Natural killer cell (primary cell): ENCODE results near the gene FATE1. TPM values are rescaled to one million over a fixed set of nuclear protein-coding genes. Genes with fewer than 3 reads are reported as not detected.

Experiments
- ATAC-seq, 3 donors: fragments of 150-1000 bp in 2 of 3; fragments of 200-7000 bp in 1 of 3; cut with Tn5 transposase; 1 replicate in 1 of 3; 2 replicates in 2 of 3; pipeline ENCODE4 v1.10.0; 2021; ENCODE audit warnings: mild to moderate bottlenecking in 2 of 3, moderate library complexity in 2 of 3
- DNase-seq, 2 donors: peaks; one replicate each; pipeline versions ENCODE4 v3.0.0 to v3.0.0-alpha.2; 2013 to 2021; ENCODE audit warnings: mixed read lengths in 1 of 2
- H3K27ac ChIP-seq: one replicate; pipeline ENCODE4 v1.5.1; 2013; ENCODE audit warnings: mild to moderate bottlenecking, low read length
- H3K27me3 ChIP-seq: one replicate; pipeline ENCODE4 v1.6.1; 2013; ENCODE audit warnings: low read length; ENCODE audit not compliant: control insufficient read depth, insufficient read depth
- H3K36me3 ChIP-seq: one replicate; pipeline ENCODE4 v1.6.1; 2013; ENCODE audit warnings: low read length; ENCODE audit not compliant: control insufficient read depth, insufficient read depth
- H3K4me1 ChIP-seq: one replicate; pipeline ENCODE4 v1.6.1; 2013; ENCODE audit warnings: low read length; ENCODE audit not compliant: control insufficient read depth, insufficient read depth
- H3K4me3 ChIP-seq: one replicate; pipeline ENCODE4 v1.5.1; 2013; ENCODE audit warnings: low read length
- H3K9me3 ChIP-seq: one replicate; pipeline ENCODE4 v1.6.1; 2013; ENCODE audit warnings: low read length; ENCODE audit not compliant: control insufficient read depth, insufficient read depth
- H3K27ac Mint-ChIP-seq, 2 donors: one replicate each; pipeline ENCODE4 v1.8.0; 2022; ENCODE audit warnings: mild to moderate bottlenecking in 2 of 2, mixed read lengths in 2 of 2, moderate library complexity in 1 of 2
- H3K27me3 Mint-ChIP-seq, 2 donors: one replicate each; pipeline ENCODE4 v1.8.0; 2022; ENCODE audit warnings: low read depth in 2 of 2, mixed read lengths in 2 of 2
- H3K36me3 Mint-ChIP-seq: one replicate; pipeline ENCODE4 v1.8.0; 2022; ENCODE audit warnings: mixed read lengths
- H3K4me1 Mint-ChIP-seq, 2 donors: one replicate each; pipeline ENCODE4 v1.8.0; 2022; ENCODE audit warnings: mixed read lengths in 2 of 2
- H3K4me3 Mint-ChIP-seq: one replicate; pipeline ENCODE4 v1.8.0; 2022; ENCODE audit warnings: mild to moderate bottlenecking, moderate library complexity, mixed read lengths
- H3K9me3 Mint-ChIP-seq, 2 donors: one replicate each; pipeline ENCODE4 v1.8.0; 2022; ENCODE audit warnings: mixed read lengths in 2 of 2
- CTCF ChIP-seq: fragments of 200-600 bp; IDR thresholded peaks from one replicate; pipeline ENCODE4 v1.8.0; 2022; ENCODE audit warnings: antibody characterized with exemption
- WGBS: methylation state at CpG from one replicate; pipeline ENCODE4 v1.1.7; 2013; ENCODE audit warnings: missing lambda C conversion rate; ENCODE audit not compliant: insufficient coverage; 5-methylcytosine and 5-hydroxymethylcytosine counted together
- intact Hi-C: fragments of 100-400 bp; cut with micrococcal nuclease; formaldehyde crosslinking; loops from one replicate; pipeline ENCODE4 v1.14.2; 2022
- total RNA-seq, 4 donors: library from RNA; stranded (reverse); fragments of 120-200 nt in 1 of 4; gene quantifications; one replicate each; pipeline versions ENCODE4 v1.2.3 to v1.2.4, GENCODE V29; 2013 to 2022

The FATE1 gene
- total RNA-seq, 3 donors from 2014 or later (not counting 1 experiment from before 2014, with no cell fraction given), result not detected

- no peaks in the 10 kb centered on the region for H3K36me3 Mint-ChIP-seq
- H3K27me3 ChIP-seq, result no peaks in the 10 kb centered on the region
- no peaks in the 10 kb centered on the region for H3K4me1 Mint-ChIP-seq
- H3K27ac ChIP-seq, result no peak overlapping the region
- DNase-seq (no peak), ATAC-seq (no peak)
- no peak overlapping the region for H3K27ac Mint-ChIP-seq
- H3K4me3 ChIP-seq, result no peak overlapping the region
- no peaks in the 10 kb centered on the region for H3K4me1 ChIP-seq
- no peak overlapping the region for H3K4me3 Mint-ChIP-seq
- no peaks in the 10 kb centered on the region for H3K9me3 ChIP-seq
- WGBS, result 95% methylated on average over 2 of the region's 4 CpGs
- H3K36me3 ChIP-seq, result no peaks in the 10 kb centered on the region
- H3K27me3 Mint-ChIP-seq, result peaks cover 6 to 21% of the 10 kb centered on the region in 2 donors
- no peaks in the 10 kb centered on the region for H3K9me3 Mint-ChIP-seq
- intact Hi-C loops, result no loop called here
- TF ChIP-seq CTCF, result no peak
Observed at GRCh38 chrX:151729056-151729725, 13.4 kb downstream of the FATE1 start.

GRCh38 chrX:151734446-151734845, 18.6 kb downstream of the FATE1 start, which contains the start of gene CNGA2:
Gene CNGA2, plus strand, starts transcription at chrX:151734746. Its CDS starts 3,738 bp downstream, at chrX:151738484.
- H3K36me3 Mint-ChIP-seq, result no peaks in the 10 kb centered on the region
- peaks cover 3 to 33% of the 10 kb centered on the region in 2 donors for H3K27me3 Mint-ChIP-seq
- DNase-seq (no peak), ATAC-seq (no peak)
- intact Hi-C loops, result no loop called here
- WGBS, result 77% methylated on average over 4 of the region's 4 CpGs
- H3K27me3 ChIP-seq, result no peaks in the 10 kb centered on the region
- no peak within 1 kb of the TSS for H3K27ac ChIP-seq
- H3K27ac Mint-ChIP-seq, result no peak within 1 kb of the TSS
- H3K4me3 ChIP-seq, result no peak within 1 kb of the TSS
- no peaks in the 10 kb centered on the region for H3K4me1 ChIP-seq
- H3K9me3 Mint-ChIP-seq, result no peaks in the 10 kb centered on the region
- no peak for TF ChIP-seq CTCF
- no peaks in the 10 kb centered on the region for H3K9me3 ChIP-seq
- H3K4me1 Mint-ChIP-seq, result no peaks in the 10 kb centered on the region
- no peaks in the 10 kb centered on the region for H3K36me3 ChIP-seq
- H3K4me3 Mint-ChIP-seq, result no peak within 1 kb of the TSS

- H3K36me3 Mint-ChIP-seq, result no peaks in the 10 kb centered on the region
- Histone ChIP-seq H3K4me3 (no peak overlapping the region), H3K27me3 (no peaks in the 10 kb centered on the region), H3K27ac (no peak overlapping the region), H3K9me3 (no peaks in the 10 kb centered on the region), H3K36me3 (no peaks in the 10 kb centered on the region), H3K4me1 (no peaks in the 10 kb centered on the region)
- no peaks in the 10 kb centered on the region for H3K9me3 Mint-ChIP-seq
- intact Hi-C loops, result no loop called here
- no peak overlapping the region for H3K27ac Mint-ChIP-seq
- peaks cover 3 to 34% of the 10 kb centered on the region in 2 donors for H3K27me3 Mint-ChIP-seq
- 60% methylated on average over 2 of the region's 2 CpGs for WGBS
- no peak for ATAC-seq
- DNase-seq, result no peak
- no peak overlapping the region for H3K4me3 Mint-ChIP-seq
- H3K4me1 Mint-ChIP-seq, result no peaks in the 10 kb centered on the region
- no peak for TF ChIP-seq CTCF
Observed at GRCh38 chrX:151735219-151735618, 19.4 kb downstream of the FATE1 start.

- no peaks in the 10 kb centered on the region for H3K9me3 ChIP-seq
- H3K27me3 ChIP-seq, result no peaks in the 10 kb centered on the region
- no peaks in the 10 kb centered on the region for H3K4me1 ChIP-seq
- intact Hi-C loops, result no loop called here
- no peak overlapping the region for H3K27ac ChIP-seq
- no peaks in the 10 kb centered on the region for H3K4me1 Mint-ChIP-seq
- H3K36me3 Mint-ChIP-seq, result no peaks in the 10 kb centered on the region
- no peak overlapping the region for H3K4me3 ChIP-seq
- 80% methylated on average over 6 of the region's 6 CpGs for WGBS
- TF ChIP-seq CTCF, result no peak
- no peak overlapping the region for H3K4me3 Mint-ChIP-seq
- H3K27me3 Mint-ChIP-seq, result peaks cover 5 to 32% of the 10 kb centered on the region in 2 donors
- no peaks in the 10 kb centered on the region for H3K36me3 ChIP-seq
- DNase-seq, result no peak
- no peak overlapping the region for H3K27ac Mint-ChIP-seq
- no peaks in the 10 kb centered on the region for H3K9me3 Mint-ChIP-seq
- ATAC-seq, result no peak
Observed at GRCh38 chrX:151736685-151737084, 20.9 kb downstream of the FATE1 start.
